Liver (tissue), 9 donors: ENCODE results near the gene TRIM52. TPM values are rescaled to one million over a fixed set of nuclear protein-coding genes. Genes with fewer than 3 reads are reported as not detected.
"Not testable (repeated sequence)": the region's sequence is repeated elsewhere in the genome, so short reads cannot be mapped to it uniquely, and the experiment has no call there.

Experiments used
- DNase-seq: peaks from one replicate; pipeline ENCODE4 v3.0.0-alpha.2; 2017; ENCODE audit warnings: low spot score
- H3K27ac ChIP-seq, 2 donors: one replicate each; pipeline ENCODE4 v1.7.0; 2013; ENCODE audit warnings: inconsistent platforms in 2 of 2, low read length in 2 of 2, control low read depth in 1 of 2, low read depth in 1 of 2, mild to moderate bottlenecking in 1 of 2
- H3K27me3 ChIP-seq, 4 donors: one replicate each; pipeline versions ENCODE4 v1.6.1 to v1.7.0; 2013; ENCODE audit warnings: low read length in 3 of 4, inconsistent platforms in 1 of 4, mild to moderate bottlenecking in 1 of 4, moderate library complexity in 1 of 4; ENCODE audit not compliant: control insufficient read depth in 4 of 4, insufficient read depth in 4 of 4
- H3K36me3 ChIP-seq, 4 donors: one replicate each; pipeline versions ENCODE4 v1.6.1 to v1.7.0; 2013; ENCODE audit warnings: low read length in 3 of 4, mild to moderate bottlenecking in 3 of 4, low read depth in 1 of 4, moderate library complexity in 1 of 4; ENCODE audit not compliant: control insufficient read depth in 4 of 4, insufficient read depth in 3 of 4
- H3K4me1 ChIP-seq, 4 donors: one replicate each; pipeline versions ENCODE4 v1.6.1 to v1.7.0; 2013; ENCODE audit warnings: low read length in 3 of 4, mild to moderate bottlenecking in 3 of 4, moderate library complexity in 1 of 4; ENCODE audit not compliant: control insufficient read depth in 4 of 4, insufficient read depth in 4 of 4
- H3K4me3 ChIP-seq, 3 donors: one replicate each; pipeline versions ENCODE4 v1.6.1 to v1.7.0; 2013; ENCODE audit warnings: low read length in 3 of 3, control low read depth in 1 of 3, low read depth in 1 of 3, mild to moderate bottlenecking in 1 of 3
- H3K9ac ChIP-seq, 2 donors: one replicate each; pipeline ENCODE4 v1.7.0; 2013; ENCODE audit warnings: low read length in 2 of 2, mild to moderate bottlenecking in 2 of 2, moderate library complexity in 2 of 2, control low read depth in 1 of 2, low read depth in 1 of 2
- H3K9me3 ChIP-seq, 4 donors: one replicate each; pipeline versions ENCODE4 v1.6.1 to v1.7.0; 2013; ENCODE audit warnings: low read length in 3 of 4; ENCODE audit not compliant: control insufficient read depth in 4 of 4
- FOXA2 ChIP-seq: IDR thresholded peaks from 2 replicates; pipeline ENCODE4 v1.6.1; 2016; ENCODE audit warnings: antibody characterized with exemption
- HNF4A ChIP-seq, 2 donors: conservative IDR thresholded peaks; 2 replicates each; pipeline ENCODE4 v1.6.1; 2016; ENCODE audit warnings: antibody characterized with exemption in 2 of 2, mild to moderate bottlenecking in 2 of 2
- HNF4G ChIP-seq: IDR thresholded peaks from 2 replicates; pipeline ENCODE4 v1.6.1; 2016; ENCODE audit warnings: antibody characterized with exemption
- JUND ChIP-seq, 2 donors: IDR thresholded peaks; 2 replicates each; pipeline ENCODE4 v1.6.1; 2016; ENCODE audit warnings: antibody characterized with exemption in 2 of 2
- NR2F2 ChIP-seq: IDR thresholded peaks from 2 replicates; pipeline ENCODE4 v1.6.1; 2016; ENCODE audit warnings: antibody characterized with exemption
- RAD21 ChIP-seq, 2 donors: IDR thresholded peaks; 2 replicates each; pipeline ENCODE4 v1.6.1; 2016; ENCODE audit warnings: antibody characterized with exemption in 2 of 2, mild to moderate bottlenecking in 2 of 2
- RXRA ChIP-seq, 2 donors: IDR thresholded peaks; 2 replicates each; pipeline ENCODE4 v1.6.1; 2017 to 2018; ENCODE audit warnings: antibody characterized with exemption in 2 of 2, mild to moderate bottlenecking in 1 of 2
- SP1 ChIP-seq: IDR thresholded peaks from 2 replicates; pipeline ENCODE4 v1.6.1; 2018; ENCODE audit warnings: antibody characterized with exemption, mild to moderate bottlenecking
- YY1 ChIP-seq: IDR thresholded peaks from 2 replicates; pipeline ENCODE4 v1.6.1; 2016; ENCODE audit warnings: antibody characterized with exemption, mild to moderate bottlenecking
- WGBS: extraction: QIAGEN DNeasy Blood & Tissue Kit; methylation state at CpG from one replicate; pipeline ENCODE4 v1.1.7; 2013; 5-methylcytosine and 5-hydroxymethylcytosine counted together
- polyA plus RNA-seq, 2 donors: library from polyadenylated mRNA; stranded (reverse) in 1 of 2; unstranded in 1 of 2; fragments of 200-250 nt in 1 of 2; fragments of >200 nt in 1 of 2; fragmentation: Nextera tagmentation in 1 of 2; extraction: Ambion mirVana in 1 of 2; gene quantifications; one replicate each; pipeline versions ENCODE4 v1.2.1 to v1.2.3, GENCODE V29; 2013 to 2015
- total RNA-seq, 2 donors: library from RNA; depleted of rRNA; stranded (reverse); fragments of >200 nt; gene quantifications; one replicate each; pipeline ENCODE4 v1.2.3, GENCODE V29; 2014
- TF ChIP-seq, protein P1 (sequence below): IDR thresholded peaks from 2 replicates; pipeline ENCODE4 v1.6.1; 2016; ENCODE audit warnings: antibody characterized with exemption
- TF ChIP-seq, protein P2 (sequence below): IDR thresholded peaks from 2 replicates; pipeline ENCODE4 v1.6.1; 2016; ENCODE audit warnings: antibody characterized with exemption
- TF ChIP-seq, protein P3 (sequence below): IDR thresholded peaks from 2 replicates; pipeline ENCODE4 v1.6.1; 2016; ENCODE audit warnings: antibody characterized with exemption
- TF ChIP-seq, protein P4 (sequence below): fragments of 150-350 bp; IDR thresholded peaks from 2 replicates; pipeline ENCODE4 v1.5.1; 2017; ENCODE audit warnings: improper control_type of control experiment, low read depth, low read length; ENCODE audit not compliant: missing input control
- donor health status: healthy.
- donor health status: healthy.
- donor health status: healthy.
- donor health status: healthy.
- donor health status: healthy.

The TRIM52 gene
- total and polyA plus RNA-seq, 4 donors, result 2.8 to 11.4 (median 6.3) TPM

DNA sequence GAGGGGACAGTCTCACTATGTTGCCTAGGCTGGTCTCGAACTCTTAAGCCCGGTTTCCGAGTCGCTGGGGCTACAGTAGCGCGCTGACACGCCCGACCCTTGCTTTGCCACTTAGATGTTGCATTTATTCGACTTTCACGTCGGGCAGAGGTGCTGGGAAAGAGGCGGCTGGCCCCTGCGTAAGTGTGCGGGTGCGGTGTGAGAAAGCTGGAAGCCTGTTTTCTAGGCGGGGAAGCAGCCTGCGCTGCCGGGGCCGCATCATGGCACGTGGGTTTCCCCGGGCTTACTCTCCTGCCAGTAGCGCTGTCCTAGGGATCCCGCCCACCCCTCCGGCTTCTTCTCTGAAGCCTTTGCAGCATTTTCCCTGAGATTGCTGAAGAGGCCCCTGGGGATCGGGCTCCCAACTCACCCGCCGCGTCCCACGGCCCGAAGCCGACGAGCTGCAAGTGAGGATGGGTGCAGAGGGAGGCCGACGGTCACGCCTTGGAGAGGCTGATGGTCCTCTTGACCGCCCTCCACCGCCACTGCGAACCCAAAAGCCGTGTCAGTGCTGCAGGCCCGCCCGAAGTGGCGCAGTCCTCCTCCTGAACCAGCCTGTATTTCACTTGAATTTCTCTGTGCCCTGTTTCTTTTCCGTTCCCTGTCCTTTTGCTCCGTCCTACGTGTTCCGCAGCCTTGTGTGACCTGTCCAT, 43.7 kb downstream of the TRIM52 start:
- Histone ChIP-seq H3K27ac (no peak overlapping the region), H3K4me3 (peak overlapping the region in 2 of 3 donors; percentile 21 to 29), H3K4me1 (peaks cover 3 to 25% (median 13%) of the 10 kb centered on the region in 4 donors), H3K27me3 (no peaks in the 10 kb centered on the region), H3K9me3 (no peaks in the 10 kb centered on the region), H3K9ac (no peak overlapping the region), H3K36me3 (no peaks in the 10 kb centered on the region)
- TF ChIP-seq, protein P1, sequence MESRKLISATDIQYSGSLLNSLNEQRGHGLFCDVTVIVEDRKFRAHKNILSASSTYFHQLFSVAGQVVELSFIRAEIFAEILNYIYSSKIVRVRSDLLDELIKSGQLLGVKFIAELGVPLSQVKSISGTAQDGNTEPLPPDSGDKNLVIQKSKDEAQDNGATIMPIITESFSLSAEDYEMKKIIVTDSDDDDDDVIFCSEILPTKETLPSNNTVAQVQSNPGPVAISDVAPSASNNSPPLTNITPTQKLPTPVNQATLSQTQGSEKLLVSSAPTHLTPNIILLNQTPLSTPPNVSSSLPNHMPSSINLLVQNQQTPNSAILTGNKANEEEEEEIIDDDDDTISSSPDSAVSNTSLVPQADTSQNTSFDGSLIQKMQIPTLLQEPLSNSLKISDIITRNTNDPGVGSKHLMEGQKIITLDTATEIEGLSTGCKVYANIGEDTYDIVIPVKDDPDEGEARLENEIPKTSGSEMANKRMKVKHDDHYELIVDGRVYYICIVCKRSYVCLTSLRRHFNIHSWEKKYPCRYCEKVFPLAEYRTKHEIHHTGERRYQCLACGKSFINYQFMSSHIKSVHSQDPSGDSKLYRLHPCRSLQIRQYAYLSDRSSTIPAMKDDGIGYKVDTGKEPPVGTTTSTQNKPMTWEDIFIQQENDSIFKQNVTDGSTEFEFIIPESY, result no peak
- TF ChIP-seq HNF4A (conservative IDR thresholded peaks at IDR 0.05), result no peak
- no peak for TF ChIP-seq SP1
- no peak for TF ChIP-seq JUND (IDR thresholded peaks at IDR 0.05)
- TF ChIP-seq RAD21 (IDR thresholded peaks at IDR 0.05), result no peak
- no peak for TF ChIP-seq HNF4G
- TF ChIP-seq, protein P2, sequence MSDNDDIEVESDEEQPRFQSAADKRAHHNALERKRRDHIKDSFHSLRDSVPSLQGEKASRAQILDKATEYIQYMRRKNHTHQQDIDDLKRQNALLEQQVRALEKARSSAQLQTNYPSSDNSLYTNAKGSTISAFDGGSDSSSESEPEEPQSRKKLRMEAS, result no peak
- TF ChIP-seq YY1, result no peak
- 4% methylated on average over 46 of the region's 46 CpGs for WGBS
- DNase-seq, result no peak

DNA sequence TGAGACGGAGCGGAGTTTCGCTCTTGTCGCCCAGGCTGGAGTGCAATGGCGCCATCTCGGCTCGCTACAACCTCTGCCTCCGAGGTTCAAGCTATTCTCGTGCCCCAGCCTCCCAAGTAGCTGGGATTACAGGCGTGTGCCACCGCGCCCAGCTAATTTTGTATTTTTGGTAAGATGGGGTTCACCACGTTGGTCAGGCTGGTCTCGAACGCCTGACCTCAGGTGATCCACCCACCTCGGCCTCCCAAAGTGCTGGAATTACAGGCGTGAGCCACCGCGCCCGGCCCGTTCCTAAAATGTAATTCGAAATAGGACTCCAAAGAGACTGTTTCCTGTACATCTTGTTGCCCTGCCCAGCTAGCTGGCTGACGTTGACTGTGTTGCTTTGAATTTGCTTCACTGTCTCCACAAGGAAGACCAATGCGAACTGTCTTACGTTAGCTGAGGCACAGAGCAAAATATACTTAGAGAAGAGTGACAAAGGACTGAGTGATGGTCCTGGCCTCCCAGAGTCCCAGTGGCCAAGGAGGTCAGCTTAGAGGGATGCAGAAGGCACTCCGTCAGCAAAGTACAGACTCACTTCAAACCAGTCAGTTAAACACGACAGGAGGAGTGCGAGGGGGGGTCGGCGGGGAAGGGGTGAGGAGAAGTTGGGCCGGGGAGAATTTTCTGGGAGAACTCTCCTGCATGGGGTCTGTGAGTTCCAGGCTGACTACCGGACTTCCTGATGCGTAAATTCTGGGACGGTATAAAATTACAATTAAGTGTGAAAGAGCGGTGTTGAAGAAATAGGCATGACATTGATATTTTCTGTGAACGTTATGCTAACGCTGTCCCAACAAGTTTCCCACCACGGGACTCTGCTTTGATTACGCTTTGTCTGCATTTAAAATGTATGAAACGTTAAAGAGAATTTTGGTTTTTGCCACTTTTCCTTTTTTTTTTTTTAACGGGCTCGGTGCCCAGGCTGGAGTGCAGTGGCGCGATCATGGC, 44.6 kb downstream of the TRIM52 start:
- TF ChIP-seq JUND (IDR thresholded peaks at IDR 0.05) (no peak), NR2F2 (no peak), HNF4A (conservative IDR thresholded peaks at IDR 0.05) (no peak), FOXA2 (no peak), YY1 (no peak), RXRA (IDR thresholded peaks at IDR 0.05) (no peak)
- TF ChIP-seq, protein P3, sequence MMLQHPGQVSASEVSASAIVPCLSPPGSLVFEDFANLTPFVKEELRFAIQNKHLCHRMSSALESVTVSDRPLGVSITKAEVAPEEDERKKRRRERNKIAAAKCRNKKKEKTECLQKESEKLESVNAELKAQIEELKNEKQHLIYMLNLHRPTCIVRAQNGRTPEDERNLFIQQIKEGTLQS, result no peak
- TF ChIP-seq, protein P1, result no peak
- TF ChIP-seq, protein P2, result no peak
- TF ChIP-seq, protein P4, sequence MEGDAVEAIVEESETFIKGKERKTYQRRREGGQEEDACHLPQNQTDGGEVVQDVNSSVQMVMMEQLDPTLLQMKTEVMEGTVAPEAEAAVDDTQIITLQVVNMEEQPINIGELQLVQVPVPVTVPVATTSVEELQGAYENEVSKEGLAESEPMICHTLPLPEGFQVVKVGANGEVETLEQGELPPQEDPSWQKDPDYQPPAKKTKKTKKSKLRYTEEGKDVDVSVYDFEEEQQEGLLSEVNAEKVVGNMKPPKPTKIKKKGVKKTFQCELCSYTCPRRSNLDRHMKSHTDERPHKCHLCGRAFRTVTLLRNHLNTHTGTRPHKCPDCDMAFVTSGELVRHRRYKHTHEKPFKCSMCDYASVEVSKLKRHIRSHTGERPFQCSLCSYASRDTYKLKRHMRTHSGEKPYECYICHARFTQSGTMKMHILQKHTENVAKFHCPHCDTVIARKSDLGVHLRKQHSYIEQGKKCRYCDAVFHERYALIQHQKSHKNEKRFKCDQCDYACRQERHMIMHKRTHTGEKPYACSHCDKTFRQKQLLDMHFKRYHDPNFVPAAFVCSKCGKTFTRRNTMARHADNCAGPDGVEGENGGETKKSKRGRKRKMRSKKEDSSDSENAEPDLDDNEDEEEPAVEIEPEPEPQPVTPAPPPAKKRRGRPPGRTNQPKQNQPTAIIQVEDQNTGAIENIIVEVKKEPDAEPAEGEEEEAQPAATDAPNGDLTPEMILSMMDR, result no peak
- Histone ChIP-seq H3K27me3 (no peaks in the 10 kb centered on the region), H3K36me3 (no peaks in the 10 kb centered on the region), H3K4me3 (peak overlapping the region in 1 of 3 donors; percentile 21), H3K9ac (no peak overlapping the region), H3K27ac (no peak overlapping the region), H3K9me3 (no peaks in the 10 kb centered on the region), H3K4me1 (peaks cover 3 to 19% (median 11%) of the 10 kb centered on the region in 4 donors)
- no peak for DNase-seq
- 35% methylated on average over 44 of the region's 44 CpGs for WGBS

DNA sequence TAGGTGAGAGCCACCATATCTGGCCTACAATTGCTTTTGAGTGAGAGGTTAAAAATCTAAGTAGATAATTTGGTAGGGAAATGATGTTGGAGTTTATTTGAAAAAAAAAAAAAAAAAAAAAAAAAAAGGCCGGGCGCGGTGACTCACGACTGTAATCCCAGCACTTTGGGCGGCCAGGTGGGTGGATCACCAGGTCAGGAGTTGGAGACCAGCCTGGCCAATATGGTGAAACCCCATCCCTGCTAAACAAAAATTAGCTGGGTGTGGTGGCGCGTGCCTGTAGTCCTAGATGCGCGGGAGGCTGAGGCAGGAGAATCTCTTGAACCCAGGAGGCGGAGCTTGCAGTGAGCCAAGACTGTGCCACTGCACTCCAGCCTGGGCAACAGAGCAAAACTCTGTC, 46.7 kb downstream of the TRIM52 start:
- H3K4me3 ChIP-seq, H3K27me3 ChIP-seq, H3K27ac ChIP-seq, H3K36me3 ChIP-seq, H3K9me3 ChIP-seq, DNase-seq, H3K9ac ChIP-seq: not testable (repeated sequence)
- H3K4me1 ChIP-seq, result peaks cover 3 to 19% (median 11%) of the 10 kb centered on the region in 4 donors
- WGBS, result 90% methylated on average over 10 of the region's 10 CpGs
